ENCODE measurements around the gene TUBB4B. TPM values are rescaled to one million over a fixed set of nuclear protein-coding genes. Genes with fewer than 3 reads are reported as not detected.

TUBB4B gene
- total RNA-seq, 4 donors from 2014 or later = 181 to 757 (median 487) TPM

DNA sequence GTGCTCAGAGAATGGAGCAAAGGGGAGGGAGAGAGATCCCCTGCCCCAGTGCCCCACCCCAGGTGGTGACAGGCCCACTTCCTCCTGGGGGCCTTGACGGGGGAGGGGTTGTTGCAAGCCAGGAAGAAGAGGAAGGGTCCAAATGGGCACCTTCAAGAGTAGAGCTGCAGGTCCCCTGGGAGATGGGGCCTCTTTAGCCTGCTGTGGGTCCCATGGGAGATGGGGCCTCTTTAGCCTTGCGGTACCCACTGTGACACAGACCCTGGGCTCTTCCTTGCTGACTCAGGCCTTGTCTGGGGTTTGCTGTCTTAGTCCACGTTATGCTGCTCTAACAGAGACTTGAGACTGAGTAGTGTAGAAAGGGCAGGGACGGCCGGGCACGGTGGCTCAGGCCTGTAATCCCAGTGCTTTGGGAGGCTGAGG lies 26.9 kb downstream of the TUBB4B start:
- Histone ChIP-seq H3K36me3 (peaks cover 29 to 44% of the 10 kb centered on the region in 2 donors), H3K4me1 (peaks cover 0 to 5% of the 10 kb centered on the region in 2 donors), H3K27ac (no peak overlapping the region), H3K4me3 (replicated peaks in 1 of 3) (no peak overlapping the region), H3K9me3 (no peaks in the 10 kb centered on the region), H3K27me3 (no peaks in the 10 kb centered on the region)
- DNase-seq = no peak
- intact Hi-C loops (cut with DNase I) = no loop called here
- no peak for TF ChIP-seq POLR2A (IDR thresholded peaks at IDR 0.05)
- TF ChIP-seq, protein P1, sequence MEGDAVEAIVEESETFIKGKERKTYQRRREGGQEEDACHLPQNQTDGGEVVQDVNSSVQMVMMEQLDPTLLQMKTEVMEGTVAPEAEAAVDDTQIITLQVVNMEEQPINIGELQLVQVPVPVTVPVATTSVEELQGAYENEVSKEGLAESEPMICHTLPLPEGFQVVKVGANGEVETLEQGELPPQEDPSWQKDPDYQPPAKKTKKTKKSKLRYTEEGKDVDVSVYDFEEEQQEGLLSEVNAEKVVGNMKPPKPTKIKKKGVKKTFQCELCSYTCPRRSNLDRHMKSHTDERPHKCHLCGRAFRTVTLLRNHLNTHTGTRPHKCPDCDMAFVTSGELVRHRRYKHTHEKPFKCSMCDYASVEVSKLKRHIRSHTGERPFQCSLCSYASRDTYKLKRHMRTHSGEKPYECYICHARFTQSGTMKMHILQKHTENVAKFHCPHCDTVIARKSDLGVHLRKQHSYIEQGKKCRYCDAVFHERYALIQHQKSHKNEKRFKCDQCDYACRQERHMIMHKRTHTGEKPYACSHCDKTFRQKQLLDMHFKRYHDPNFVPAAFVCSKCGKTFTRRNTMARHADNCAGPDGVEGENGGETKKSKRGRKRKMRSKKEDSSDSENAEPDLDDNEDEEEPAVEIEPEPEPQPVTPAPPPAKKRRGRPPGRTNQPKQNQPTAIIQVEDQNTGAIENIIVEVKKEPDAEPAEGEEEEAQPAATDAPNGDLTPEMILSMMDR (IDR thresholded peaks at IDR 0.05) = no peak
- 83 to 89% methylated on average over 5 to 6 of the region's 6 CpGs for WGBS, 2 donors

DNA sequence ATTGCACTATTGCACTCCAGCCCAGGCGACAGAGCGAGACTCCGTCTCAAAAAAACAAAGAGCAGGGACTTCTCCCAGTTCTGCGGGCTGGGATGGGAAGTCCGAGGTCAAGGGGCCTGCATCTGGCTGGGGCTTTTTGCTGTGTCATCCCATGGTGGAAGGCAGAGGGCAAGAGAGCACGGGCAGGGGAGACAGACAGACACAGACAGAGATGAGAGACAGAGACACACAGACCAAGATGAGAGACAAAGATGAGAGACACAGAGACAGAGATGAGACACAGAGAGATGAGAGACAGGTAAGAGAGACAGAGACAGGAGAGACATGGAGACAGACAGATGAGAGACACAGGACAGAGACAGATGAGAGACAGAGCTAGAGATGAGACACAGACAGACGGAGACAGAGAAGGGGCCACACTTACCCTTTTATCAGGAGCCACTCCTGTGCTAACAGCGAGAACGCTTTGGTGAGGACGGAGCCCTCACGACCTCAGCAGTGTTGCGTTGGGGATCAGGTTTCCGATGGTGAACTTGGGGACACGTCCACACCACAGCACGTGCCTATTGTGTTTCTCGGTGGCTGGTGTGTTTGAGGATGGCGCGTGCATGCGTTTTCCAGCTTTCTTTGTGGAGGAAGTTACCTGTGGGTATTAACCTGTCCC lies 27.6 kb downstream of the TUBB4B start:
- no peak overlapping the region for H3K4me3 ChIP-seq (replicated peaks in 1 of 3)
- H3K9me3 ChIP-seq = no peaks in the 10 kb centered on the region
- intact Hi-C loops (cut with DNase I) = no loop called here
- no peak for DNase-seq
- TF ChIP-seq, protein P1 (IDR thresholded peaks at IDR 0.05) = no peak
- TF ChIP-seq POLR2A (IDR thresholded peaks at IDR 0.05) = no peak
- 79 to 83% methylated on average over 19 of the region's 19 CpGs for WGBS, 2 donors
- H3K4me1 ChIP-seq = peaks cover 0 to 5% of the 10 kb centered on the region in 2 donors
- H3K36me3 ChIP-seq = peaks cover 32 to 45% of the 10 kb centered on the region in 2 donors
- peak overlapping the region in 2 of 3 donors; percentile 32 to 56 for H3K27ac ChIP-seq
- H3K27me3 ChIP-seq = no peaks in the 10 kb centered on the region

DNA sequence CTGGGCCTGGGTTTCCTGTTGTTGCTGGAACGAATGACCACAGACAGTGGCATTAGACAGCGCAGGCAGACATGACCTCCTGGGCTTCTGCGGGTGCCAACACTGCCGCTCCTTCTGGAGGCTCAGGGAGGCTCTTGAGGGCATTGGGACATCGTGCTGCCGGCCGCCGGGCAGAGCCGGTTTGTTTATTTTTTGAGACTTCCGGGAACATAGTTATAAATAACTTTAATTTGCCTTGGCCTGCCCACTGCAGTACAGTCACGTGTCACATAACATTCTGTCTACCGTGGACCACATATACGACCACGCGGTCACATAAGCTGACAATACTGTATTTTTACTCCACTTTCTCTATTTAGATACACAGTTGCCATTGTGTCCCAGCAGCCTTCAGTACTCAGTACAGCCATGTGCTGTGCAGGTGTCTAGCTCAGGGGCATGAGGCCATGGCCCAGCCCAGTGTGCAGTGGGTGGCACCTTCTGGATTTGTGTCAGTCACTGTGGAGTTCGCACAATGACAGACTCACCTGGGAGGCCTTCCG lies 28.2 kb downstream of the TUBB4B start:
- Histone ChIP-seq H3K4me3 (replicated peaks in 1 of 3) (no peak overlapping the region), H3K36me3 (peaks cover 27 to 39% of the 10 kb centered on the region in 2 donors)

DNA sequence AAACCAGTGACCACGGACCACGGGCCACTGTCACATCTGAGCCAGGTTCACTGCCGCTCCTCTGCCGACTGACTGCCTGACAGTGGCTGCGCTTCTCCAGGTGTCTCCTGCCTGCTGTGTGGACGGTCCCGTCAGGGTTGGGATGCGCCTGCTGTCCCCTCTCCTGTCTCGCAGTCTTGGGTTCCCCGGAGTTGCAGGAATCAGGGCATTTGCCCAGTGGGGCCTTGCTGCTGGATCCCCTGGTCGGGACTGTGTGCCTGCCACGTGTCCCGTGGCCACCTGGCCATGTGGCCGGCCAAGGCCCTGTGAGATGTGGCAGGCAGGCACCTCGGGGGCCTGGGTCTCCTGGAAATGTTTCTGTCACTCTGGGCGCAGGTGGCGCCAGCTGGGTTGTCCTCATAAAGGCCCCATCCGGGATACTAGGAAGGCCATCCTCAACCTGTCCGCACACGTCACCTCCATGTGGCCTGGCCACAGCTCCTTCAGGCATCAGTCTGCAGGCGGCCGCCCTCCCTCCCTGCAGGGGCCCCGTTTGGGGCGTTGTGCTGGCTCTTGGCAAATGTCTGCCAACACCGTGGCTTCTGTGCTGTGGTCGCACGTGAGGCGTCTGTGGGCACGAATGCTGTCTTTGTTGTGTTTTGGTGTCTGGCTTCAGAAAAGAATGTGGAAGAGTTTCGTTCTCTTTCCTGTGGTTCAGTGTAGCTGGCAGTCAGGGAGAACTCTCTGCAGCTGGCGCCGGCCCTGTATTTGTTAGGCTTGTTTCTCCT lies 30.0 kb downstream of the TUBB4B start:
- no peaks in the 10 kb centered on the region for H3K9me3 ChIP-seq
- H3K27me3 ChIP-seq = no peaks in the 10 kb centered on the region
- TF ChIP-seq, protein P1 (IDR thresholded peaks at IDR 0.05) = no peak
- no peak for TF ChIP-seq POLR2A (IDR thresholded peaks at IDR 0.05)
- WGBS, 2 donors = 82 to 92% methylated on average over 22 to 24 of the region's 32 CpGs
- DNase-seq = no peak
- intact Hi-C loops (cut with DNase I) = no loop called here
- peaks cover 21 to 26% of the 10 kb centered on the region in 2 donors for H3K36me3 ChIP-seq
- no peak overlapping the region for H3K4me3 ChIP-seq (replicated peaks in 1 of 3)
- peaks cover 10 to 21% of the 10 kb centered on the region in 2 donors for H3K4me1 ChIP-seq
- H3K27ac ChIP-seq = no peak overlapping the region

More for the DNA sequence above, 28.2 kb downstream of the TUBB4B start:
- TF ChIP-seq POLR2A (IDR thresholded peaks at IDR 0.05) = no peak
- TF ChIP-seq, protein P1 (IDR thresholded peaks at IDR 0.05) = no peak
- WGBS, 2 donors = 82 to 86% methylated on average over 17 of the region's 17 CpGs
- H3K27me3 ChIP-seq = no peaks in the 10 kb centered on the region
- no peaks in the 10 kb centered on the region for H3K9me3 ChIP-seq
- peak overlapping the region; percentile 32 to 56 (median 46) for H3K27ac ChIP-seq
- DNase-seq = no peak
- intact Hi-C loops (cut with DNase I) = no loop called here
- H3K4me1 ChIP-seq = peaks cover 5 to 12% of the 10 kb centered on the region in 2 donors

Data from thyroid gland (tissue), 4 donors.